HG02759 (cell line): Measurements from ENCODE around the gene ADCK2.
"Not testable (repeated sequence)": the region's sequence is repeated elsewhere in the genome, so short reads cannot be mapped to it uniquely, and the experiment has no call there.

Experiments
- ATAC-seq: cut with Tn5 transposase; IDR thresholded peaks from one replicate; pipeline ENCODE4 v1.9.1; 2021; ENCODE audit warnings: mild to moderate bottlenecking, moderate library complexity; ENCODE audit not compliant: unreplicated experiment

Gene ADCK2

GRCh38 chr7:140693849-140694248 is 21.1 kb downstream of the ADCK2 start:
- not testable (repeated sequence) for ATAC-seq

- ATAC-seq = no peak
Observed at GRCh38 chr7:140694592-140694991, 21.8 kb downstream of the ADCK2 start.

GRCh38 chr7:140695381-140695780 is 22.6 kb downstream of the ADCK2 start:
- no peak for ATAC-seq

GRCh38 chr7:140696024-140696679 is 23.4 kb downstream of the ADCK2 start:
- ATAC-seq = no peak

- ATAC-seq = peak; percentile 94
Observed at GRCh38 chr7:140696680-140697446, 24.1 kb downstream of the ADCK2 start, which contains the start of gene NDUFB2. Gene NDUFB2 (plus strand): TSS chr7:140696708. CDS start chr7:140696745, 37 bp downstream.

- no peak for ATAC-seq
Observed at GRCh38 chr7:140697447-140698143, 24.9 kb downstream of the ADCK2 start.

GRCh38 chr7:140698477-140698876 is 25.7 kb downstream of the ADCK2 start:
- no peak for ATAC-seq

DNA sequence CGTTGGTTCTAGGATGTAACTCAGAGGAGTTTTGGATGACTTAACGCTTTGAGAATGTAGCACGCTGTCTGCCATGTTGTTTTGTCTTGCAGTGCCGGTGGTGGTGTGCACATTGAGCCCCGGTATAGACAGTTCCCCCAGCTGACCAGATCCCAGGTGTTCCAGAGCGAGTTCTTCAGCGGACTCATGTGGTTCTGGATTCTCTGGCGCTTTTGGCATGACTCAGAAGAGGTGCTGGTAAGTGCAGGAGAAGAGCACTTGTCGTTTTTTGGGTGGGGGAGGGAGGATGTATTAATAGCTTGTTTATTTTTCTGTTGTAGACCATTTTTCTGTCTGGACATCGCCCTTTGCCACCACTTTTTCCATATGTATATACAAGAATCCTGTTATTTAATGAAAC is 30.0 kb downstream of the ADCK2 start:
- no peak for ATAC-seq

DNA sequence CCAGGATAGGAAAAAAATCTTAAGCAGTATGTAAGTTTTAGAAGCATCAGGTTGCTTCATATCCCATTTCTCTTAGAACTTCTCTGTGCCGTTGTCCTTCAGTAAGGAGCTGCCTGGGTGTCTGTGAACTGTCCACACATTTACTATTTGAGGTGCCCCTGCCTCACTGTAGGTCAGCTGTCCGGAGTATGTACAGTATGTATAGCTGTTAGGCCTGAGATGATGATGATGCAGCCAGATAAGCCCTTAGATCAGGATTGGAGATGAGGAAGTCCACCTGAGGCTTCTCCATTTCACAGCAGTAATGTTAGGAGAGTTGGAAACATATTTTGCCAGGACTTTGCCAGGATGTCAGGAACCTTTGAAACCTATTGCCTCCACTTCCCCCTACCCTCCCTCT is 31.5 kb downstream of the ADCK2 start:
- no peak for ATAC-seq

DNA sequence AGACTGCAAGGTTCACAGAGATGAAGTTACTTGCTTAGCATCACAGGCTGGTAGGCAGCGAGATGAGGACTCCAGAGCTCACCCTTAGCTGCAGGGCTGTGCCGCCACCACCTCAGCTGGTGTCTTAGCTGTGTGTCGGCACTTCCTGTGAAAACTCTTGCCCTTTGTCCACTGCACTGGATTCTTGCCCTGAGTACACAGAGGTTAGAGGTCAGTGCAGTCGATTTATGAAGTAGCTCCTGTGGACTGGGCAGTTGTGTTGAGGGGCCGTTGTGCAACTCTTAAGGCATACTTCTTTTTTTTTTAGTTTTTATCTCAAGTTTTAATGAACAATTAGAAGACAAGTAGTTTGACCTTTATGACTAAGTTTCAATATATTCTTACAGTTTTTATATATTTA is 34.4 kb downstream of the ADCK2 start:
- no peak for ATAC-seq

GRCh38 chr7:140708764-140709163 is 36.0 kb downstream of the ADCK2 start:
- not testable (repeated sequence) for ATAC-seq

GRCh38 chr7:140712392-140712791 is 39.6 kb downstream of the ADCK2 start:
- ATAC-seq = not testable (repeated sequence)

DNA sequence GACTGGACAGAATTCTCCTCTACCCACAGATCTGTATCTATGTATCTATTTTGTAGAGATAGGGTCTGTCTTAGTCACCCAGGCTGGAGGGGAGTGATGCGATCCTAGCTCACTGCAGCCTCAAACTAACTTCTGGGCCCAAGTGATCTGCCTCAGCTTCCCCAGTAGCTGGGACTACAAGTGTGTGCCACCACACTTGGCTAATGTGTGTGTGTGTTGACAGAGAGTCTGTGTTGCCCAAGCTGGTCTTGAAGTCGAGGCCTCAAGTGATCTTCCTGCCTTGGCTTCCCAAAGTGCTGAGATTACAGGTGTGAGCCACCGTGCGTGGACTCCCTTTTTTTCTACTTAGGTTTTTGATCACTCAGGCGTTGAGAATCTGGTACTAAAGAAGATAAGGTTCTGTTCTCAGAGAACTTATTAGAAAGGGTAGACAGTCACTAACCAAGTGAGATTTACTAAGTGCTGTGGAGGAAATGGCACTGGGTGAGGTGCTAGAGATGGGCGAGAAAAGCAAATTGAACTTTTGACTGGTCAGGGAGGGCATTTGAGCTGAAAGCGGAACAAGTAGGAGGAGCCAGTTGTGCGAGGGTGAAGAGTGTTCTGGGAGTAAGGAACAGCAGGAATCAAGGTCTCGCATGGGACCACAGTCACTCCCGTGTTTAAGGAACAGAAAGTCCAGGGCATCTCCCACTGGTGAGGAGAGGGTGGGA is 41.7 kb downstream of the ADCK2 start:
- ATAC-seq = no peak

DNA sequence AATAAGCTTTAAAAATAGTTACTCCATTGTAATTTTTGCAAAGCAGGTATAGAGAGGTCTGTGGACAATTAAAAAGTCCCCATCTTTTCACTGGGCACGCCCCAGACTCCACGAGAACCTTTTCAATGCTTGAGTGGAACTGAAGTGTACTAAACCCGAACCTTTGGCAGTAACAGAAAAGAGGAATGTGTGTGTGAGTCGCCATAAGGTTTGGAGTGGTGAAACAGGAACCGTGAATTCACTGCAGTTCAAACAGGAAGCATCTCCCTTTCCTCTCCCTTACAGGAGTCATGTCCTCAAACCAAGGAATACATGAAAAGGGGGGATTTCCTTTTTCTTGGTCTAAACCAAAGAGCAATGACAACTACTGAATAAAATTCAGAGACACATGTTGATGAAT is 47.0 kb downstream of the ADCK2 start:
- no peak for ATAC-seq

DNA sequence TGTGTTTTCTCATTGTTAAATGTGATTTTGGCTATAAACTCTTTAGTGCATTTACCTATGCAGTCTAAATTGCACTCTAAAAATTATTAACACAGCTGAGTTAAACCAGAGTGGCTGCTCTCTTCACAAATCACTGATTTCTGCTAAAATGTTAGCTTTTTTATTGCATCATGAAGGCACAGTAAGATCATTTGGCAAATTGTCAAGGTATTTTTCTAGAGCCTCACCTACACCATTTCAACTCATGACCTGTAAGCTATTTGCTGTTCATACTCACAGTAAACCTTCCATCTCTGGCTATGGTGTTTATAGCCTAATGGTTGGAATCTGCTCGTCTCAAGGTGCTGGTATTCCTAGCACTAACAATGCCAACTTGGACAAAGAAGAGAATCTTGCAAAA is 49.5 kb downstream of the ADCK2 start:
- no peak for ATAC-seq

DNA sequence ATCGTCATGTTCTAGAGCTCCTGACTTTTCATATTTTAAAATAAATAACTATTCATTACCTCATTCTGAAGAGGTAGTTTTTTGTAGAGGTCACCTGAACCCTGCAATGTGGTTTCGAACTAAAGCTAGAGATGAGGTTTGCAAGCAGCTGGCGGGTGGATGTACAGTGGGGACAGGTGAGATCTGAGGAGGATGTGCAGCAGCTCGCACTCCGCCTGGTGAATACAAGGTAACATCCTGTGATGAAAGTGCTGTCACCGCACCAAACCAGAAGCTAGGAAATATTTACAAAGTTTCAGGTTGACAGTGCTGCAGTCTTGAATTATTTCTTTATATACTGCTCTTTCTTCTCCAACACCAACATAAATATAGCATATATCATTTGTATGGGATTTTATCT is 50.3 kb downstream of the ADCK2 start:
- no peak for ATAC-seq

GRCh38 chr7:140723574-140723973 is 50.8 kb downstream of the ADCK2 start:
- no peak for ATAC-seq

GRCh38 chr7:140724706-140725105 is 52.0 kb downstream of the ADCK2 start:
- no peak for ATAC-seq

- no peak for ATAC-seq
Observed at GRCh38 chr7:140726281-140726680, 53.5 kb downstream of the ADCK2 start.

DNA sequence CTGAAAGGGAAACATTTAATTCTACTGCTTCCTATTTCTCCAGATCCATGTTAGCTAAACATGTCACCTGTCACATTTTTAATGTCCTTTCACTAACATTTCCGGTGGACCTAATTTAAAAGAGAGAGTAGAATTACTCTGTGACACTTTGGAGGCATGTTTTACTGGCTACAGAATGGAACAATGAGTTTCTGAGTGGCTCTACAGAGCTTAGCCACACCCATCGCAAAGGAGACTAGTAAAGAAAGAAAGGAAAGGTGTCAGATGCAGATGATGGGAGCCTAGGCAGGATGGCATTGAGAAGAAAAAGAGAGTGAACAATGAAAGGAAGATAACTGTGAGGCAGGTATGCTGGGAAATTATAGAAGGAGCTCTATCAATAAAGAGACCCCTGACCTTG is 59.7 kb downstream of the ADCK2 start:
- ATAC-seq = no peak

GRCh38 chr7:140734096-140734495 is 61.4 kb downstream of the ADCK2 start:
- ATAC-seq = no peak
